ENCODE results near the gene SLC25A45. TPM values are rescaled to one million over a fixed set of nuclear protein-coding genes. Genes with fewer than 3 reads are reported as not detected.

The SLC25A45 gene
- polyA plus RNA-seq, 1 donor (not counting 4 experiments of a cell fraction or from before 2014, with no cell fraction given): 0.20 TPM

GRCh38 chr11:65420979-65421793, 38.7 kb upstream of the SLC25A45 start:
- dilution Hi-C loops (cut with MboI; ENCODE audit: extremely low pct_ligation_motif_present, low sequenced_read_pairs): no loop called here
- Histone ChIP-seq H3K4me3 (ENCODE audit: control insufficient read depth in 2 of 3, extremely low read depth in 1 of 3, insufficient read depth in 2 of 3, low read depth in 1 of 3, low read length in 3 of 3) (peak overlapping the region; percentile 74 to 93 (median 80)), H3K4me1 (ENCODE audit: control insufficient read depth, extremely low read depth, insufficient read depth, low read length) (peaks cover 51% of the 10 kb centered on the region), H3K27me3 (ENCODE audit: control insufficient read depth, extremely low read depth, insufficient read depth, low read length) (no peaks in the 10 kb centered on the region), H3K9me1 (ENCODE audit: control insufficient read depth, extremely low read depth, insufficient read depth, low read length) (peaks cover 4% of the 10 kb centered on the region), H3K4me2 (ENCODE audit: control insufficient read depth, extremely low read depth, insufficient read depth, low read depth, low read length) (peak overlapping the region; percentile 96), H3K79me2 (ENCODE audit: control insufficient read depth, insufficient read depth, low read length) (peaks cover 38% of the 10 kb centered on the region), H3K9ac (ENCODE audit: control insufficient read depth, extremely low read depth, insufficient read depth, low read length) (peak overlapping the region; percentile 100), H3K9me3 (ENCODE audit: control insufficient read depth, low read depth, low read length) (no peaks in the 10 kb centered on the region), H4K20me1 (ENCODE audit: control insufficient read depth, extremely low read depth, insufficient read depth, low read length) (peaks cover 32% of the 10 kb centered on the region), H2AFZ (ENCODE audit: control insufficient read depth, low read length) (no peak overlapping the region), H3K36me3 (ENCODE audit: control insufficient read depth in 2 of 2, extremely low read depth in 1 of 2, insufficient read depth in 2 of 2, low read length in 2 of 2) (peaks cover 0 to 22% of the 10 kb centered on the region in 2 experiments), H3K27ac (ENCODE audit: control insufficient read depth, insufficient read depth, low read length) (peak overlapping the region; percentile 99)
- peak; percentile 98 for DNase-seq (ENCODE audit: low read depth, low spot score)
- TF ChIP-seq CTCF (optimal IDR thresholded peaks at IDR 0.05 in 1 of 3, IDR thresholded peaks at IDR 0.05 in 1 of 3, conservative IDR thresholded peaks at IDR 0.05 in 1 of 3; ENCODE audit: extremely low read depth in 1 of 3, insufficient read depth in 2 of 3, low read length in 3 of 3): no peak
- TF ChIP-seq EZH2 (IDR thresholded peaks at IDR 0.05; ENCODE audit: low read length): no peak
- FAIRE-seq: peak; percentile 58

- dilution Hi-C loops (cut with MboI; ENCODE audit: extremely low pct_ligation_motif_present, low sequenced_read_pairs): no loop called here
- no peaks in the 10 kb centered on the region for H3K9me3 ChIP-seq (ENCODE audit: control insufficient read depth, low read depth, low read length)
- peak overlapping the region; percentile 99 for H3K27ac ChIP-seq (ENCODE audit: control insufficient read depth, insufficient read depth, low read length)
- H2AFZ ChIP-seq (ENCODE audit: control insufficient read depth, low read length): no peak overlapping the region
- H3K4me1 ChIP-seq (ENCODE audit: control insufficient read depth, extremely low read depth, insufficient read depth, low read length): peaks cover 55% of the 10 kb centered on the region
- H3K9me1 ChIP-seq (ENCODE audit: control insufficient read depth, extremely low read depth, insufficient read depth, low read length): peaks cover 4% of the 10 kb centered on the region
- FAIRE-seq: no peak
- TF ChIP-seq CTCF (optimal IDR thresholded peaks at IDR 0.05 in 1 of 3, IDR thresholded peaks at IDR 0.05 in 1 of 3, conservative IDR thresholded peaks at IDR 0.05 in 1 of 3; ENCODE audit: extremely low read depth in 1 of 3, insufficient read depth in 2 of 3, low read length in 3 of 3) (no peak), EZH2 (IDR thresholded peaks at IDR 0.05; ENCODE audit: low read length) (no peak)
- no peaks in the 10 kb centered on the region for H3K27me3 ChIP-seq (ENCODE audit: control insufficient read depth, extremely low read depth, insufficient read depth, low read length)
- H4K20me1 ChIP-seq (ENCODE audit: control insufficient read depth, extremely low read depth, insufficient read depth, low read length): peaks cover 28% of the 10 kb centered on the region
- peaks cover 0 to 22% of the 10 kb centered on the region in 2 experiments for H3K36me3 ChIP-seq (ENCODE audit: control insufficient read depth in 2 of 2, extremely low read depth in 1 of 2, insufficient read depth in 2 of 2, low read length in 2 of 2)
- no peak for DNase-seq (ENCODE audit: low read depth, low spot score)
- peak overlapping the region; percentile 100 for H3K9ac ChIP-seq (ENCODE audit: control insufficient read depth, extremely low read depth, insufficient read depth, low read length)
- peaks cover 34% of the 10 kb centered on the region for H3K79me2 ChIP-seq (ENCODE audit: control insufficient read depth, insufficient read depth, low read length)
- peak overlapping the region; percentile 66 for H3K4me2 ChIP-seq (ENCODE audit: control insufficient read depth, extremely low read depth, insufficient read depth, low read depth, low read length)
- H3K4me3 ChIP-seq (ENCODE audit: control insufficient read depth in 2 of 3, extremely low read depth in 1 of 3, insufficient read depth in 2 of 3, low read depth in 1 of 3, low read length in 3 of 3): peak overlapping the region in 2 of 3 experiments; percentile 11 to 52
Observed at GRCh38 chr11:65420506-65420905, 38.1 kb upstream of the SLC25A45 start.

Measured in keratinocyte (primary cell).